HuH-7 (cell line): Measurements from ENCODE around the gene LCOR.

Source experiments
- DNase-seq: peaks from one replicate; pipeline ENCODE4 v3.0.0; 2011; ENCODE audit warnings: low spot score

LCOR gene

DNA sequence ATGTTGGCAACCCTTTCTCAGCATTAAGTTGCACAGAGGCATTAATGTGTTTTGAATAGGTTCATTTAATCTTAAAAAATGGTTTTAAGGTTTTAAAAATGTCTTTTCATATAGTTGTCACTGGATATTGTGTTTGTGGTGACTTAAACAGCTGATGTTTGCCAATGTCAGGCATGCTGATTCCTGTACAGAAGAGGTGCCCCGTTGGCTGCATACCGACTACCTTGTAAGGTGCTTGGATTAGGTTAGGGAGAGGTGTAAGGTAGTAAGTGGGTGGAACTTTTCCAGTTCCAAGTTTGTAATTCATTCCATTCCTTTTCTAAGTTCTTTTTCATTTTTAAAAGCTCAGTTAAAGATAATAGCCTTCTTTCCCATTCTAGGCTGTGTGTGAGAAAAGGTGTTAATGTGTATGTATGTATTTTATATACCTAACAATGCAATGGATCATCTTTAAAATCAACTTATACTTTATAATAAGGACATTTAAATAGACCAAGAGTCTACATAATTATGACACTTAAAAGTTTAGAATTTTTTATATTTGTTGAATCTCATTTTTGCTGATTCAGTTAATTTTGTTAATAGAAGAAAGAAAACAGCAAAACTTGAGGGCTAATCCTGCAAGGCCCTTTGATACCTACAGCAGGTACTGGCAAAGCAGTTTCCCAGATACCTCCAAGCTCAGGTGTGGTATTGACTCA lies 155.2 kb downstream of the LCOR start:
- DNase-seq: no peak

DNA sequence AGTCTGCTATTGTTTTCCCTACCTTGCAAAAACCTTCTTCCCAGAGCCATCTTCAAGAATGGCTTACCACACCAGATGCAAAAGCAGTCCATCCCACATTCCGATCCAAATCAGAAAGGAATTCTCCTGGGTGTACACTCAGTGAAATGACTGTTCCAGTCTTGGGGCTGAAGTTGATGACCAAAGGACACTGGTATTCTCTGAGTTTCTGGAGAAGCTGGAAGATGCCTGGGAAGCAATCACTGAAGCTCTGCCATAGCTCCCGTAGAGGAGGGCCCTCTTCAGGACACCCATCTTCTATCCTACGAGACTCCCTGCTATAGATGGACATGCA lies 155.7 kb downstream of the LCOR start:
- DNase-seq: no peak

DNA sequence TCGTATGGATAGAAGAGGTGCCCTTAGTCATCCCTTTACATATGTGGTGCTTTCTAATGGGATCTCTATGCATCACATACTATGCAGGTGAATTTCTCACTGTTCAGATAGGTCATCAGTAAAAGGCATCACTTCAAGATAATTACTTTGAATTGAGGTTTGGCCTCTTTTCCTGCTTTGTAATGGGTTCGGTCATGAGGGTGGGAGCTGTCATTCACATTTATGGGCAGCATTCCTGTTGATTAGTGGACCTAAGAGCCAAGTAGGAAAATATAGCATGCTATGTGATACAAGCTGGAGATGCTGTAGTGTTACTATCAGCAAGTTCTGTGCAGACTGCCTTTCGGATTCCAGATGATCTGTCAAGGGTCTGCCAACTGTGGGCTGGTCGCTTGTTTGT lies 156.3 kb downstream of the LCOR start:
- no peak for DNase-seq

DNA sequence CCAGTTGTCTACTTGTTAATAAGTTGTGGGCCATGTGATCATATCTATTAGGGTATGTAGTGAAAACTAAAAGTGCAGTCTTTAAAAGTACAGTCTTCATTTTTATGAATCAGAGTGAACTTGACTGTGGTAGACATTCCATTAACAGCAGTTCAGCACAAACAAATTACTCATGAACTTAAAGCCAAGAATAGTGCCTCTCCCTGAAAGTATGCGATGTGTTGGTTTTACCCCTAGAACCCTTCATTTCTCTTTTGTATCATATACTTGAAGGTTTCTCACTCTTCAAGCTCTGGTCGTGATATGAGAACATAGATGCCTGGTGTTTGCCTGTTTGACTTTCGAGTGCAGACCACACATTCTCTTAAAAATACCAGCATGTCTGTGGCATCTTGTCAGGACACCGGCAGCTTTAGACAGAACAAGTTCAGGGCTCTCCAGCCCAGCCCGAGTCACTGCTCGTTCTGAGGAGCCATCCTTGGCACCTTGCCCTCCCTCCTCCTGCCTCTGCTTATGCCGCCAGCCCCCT lies 159.3 kb downstream of the LCOR start:
- DNase-seq: no peak

DNA sequence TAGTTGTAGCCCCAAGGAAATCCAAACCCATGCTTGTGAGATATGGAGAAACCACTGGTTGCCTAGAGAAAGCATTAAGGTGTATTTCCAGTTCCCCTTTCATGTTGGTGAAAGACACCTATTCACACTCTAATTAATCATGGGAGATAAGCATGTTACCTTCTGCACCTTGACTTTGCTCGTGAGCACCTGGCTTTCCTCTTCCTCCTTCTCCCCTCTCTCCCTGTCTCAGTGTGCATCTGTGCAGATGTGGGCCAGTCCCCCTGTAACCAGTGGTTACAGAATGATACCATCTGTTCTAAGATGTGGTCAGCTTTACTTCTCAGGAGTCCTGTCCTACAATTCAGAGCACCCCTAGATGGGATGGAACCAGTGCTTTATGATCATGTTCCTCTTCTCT lies 160.6 kb downstream of the LCOR start:
- DNase-seq: no peak

DNA sequence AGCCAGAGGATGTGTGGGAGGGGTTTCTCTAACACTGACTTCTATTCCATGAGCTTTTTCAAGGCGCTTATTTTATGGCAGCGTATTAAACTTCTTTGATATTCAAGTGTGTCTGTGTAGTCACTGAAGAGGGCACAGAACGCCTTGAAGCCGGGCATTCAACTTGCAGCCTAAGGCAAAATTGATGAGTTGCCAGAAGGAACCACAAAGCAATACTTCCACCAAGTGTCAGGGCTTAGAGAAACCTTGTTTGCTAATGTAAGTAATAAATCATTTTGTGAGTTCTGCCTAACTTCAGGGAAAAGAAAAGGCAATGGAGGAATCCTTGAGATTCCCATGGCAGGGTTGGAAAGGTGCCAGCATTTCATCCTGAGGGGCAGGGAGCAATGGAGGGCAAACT lies 163.8 kb downstream of the LCOR start:
- DNase-seq: no peak

DNA sequence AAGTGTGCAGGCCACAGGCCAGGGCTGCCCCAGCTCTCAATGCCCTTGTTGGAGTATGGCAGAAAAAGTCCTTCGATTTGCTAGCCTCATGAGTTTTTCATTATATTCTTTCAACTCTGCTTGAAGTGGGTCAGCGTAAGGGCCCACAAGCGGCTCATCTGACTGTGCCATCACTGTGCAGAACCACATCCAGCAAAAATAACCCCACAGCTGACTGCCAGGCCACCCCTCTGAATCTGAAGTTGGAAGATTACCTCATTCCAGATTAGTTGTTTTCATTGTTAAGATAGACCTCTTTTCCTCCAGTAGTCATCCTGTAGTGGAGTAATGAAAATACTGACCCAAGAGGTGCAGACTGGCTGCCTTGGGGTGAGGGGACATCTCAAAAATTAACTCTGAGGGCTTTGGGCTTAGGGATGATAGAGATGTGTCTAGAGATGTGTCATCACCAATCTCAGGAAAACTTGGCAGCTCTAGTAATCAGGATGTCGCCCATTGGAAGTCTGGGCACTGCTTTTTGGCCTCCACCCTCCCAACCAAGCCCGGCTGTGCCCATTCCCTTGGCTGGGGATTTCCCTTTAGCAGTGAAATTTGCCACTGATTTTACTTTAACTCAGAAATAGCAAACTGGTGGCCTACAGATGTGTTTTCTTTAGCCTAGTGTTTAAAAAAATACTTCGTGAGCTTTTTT lies 164.3 kb downstream of the LCOR start:
- no peak for DNase-seq

DNA sequence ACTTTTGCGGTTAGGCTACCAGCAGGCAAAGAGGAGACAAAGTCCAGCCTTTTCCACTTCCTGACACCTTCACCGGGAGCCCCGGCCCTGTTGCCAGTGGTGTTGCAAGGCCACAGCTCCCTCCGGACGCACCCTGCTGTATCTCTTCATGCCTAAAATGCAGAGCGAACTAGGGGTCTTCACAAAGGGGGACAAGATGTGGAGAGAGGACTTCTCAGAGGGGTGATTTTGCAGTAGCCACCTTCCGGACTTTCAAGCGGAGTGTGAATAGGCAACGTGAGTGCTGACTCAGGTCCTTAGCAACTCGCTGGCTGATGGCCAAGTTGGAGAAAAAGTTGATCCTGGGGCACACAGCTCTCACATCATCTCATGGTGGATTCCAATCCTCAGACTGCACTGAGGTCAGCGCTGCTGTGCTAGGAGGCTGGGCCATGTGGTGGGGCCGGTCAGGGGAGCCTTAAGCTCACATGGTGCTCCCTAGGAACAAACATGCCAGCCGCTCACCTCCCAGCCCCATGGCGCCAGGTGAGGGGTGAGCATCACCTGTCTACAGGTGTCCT lies 166.3 kb downstream of the LCOR start:
- peak; percentile 55 for DNase-seq

DNA sequence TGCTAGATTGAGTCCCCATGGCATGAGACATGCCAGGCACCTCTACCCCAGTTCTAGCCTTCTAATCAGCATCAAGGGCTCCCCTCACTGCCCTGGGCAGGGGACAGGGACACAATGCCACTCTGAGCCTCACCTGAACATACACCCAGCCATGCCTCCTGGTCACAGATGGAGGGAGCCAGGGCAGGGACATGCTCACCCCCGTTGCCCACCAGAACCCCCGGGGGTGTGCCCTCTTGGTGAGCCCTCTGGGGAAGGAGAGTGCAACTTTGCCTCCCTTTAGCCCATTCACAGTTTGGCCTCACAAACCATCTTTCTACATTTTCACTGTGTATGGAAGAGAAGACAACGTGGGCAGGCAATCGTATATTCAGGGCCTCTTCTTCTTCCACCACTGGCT lies 167.2 kb downstream of the LCOR start:
- no peak for DNase-seq

DNA sequence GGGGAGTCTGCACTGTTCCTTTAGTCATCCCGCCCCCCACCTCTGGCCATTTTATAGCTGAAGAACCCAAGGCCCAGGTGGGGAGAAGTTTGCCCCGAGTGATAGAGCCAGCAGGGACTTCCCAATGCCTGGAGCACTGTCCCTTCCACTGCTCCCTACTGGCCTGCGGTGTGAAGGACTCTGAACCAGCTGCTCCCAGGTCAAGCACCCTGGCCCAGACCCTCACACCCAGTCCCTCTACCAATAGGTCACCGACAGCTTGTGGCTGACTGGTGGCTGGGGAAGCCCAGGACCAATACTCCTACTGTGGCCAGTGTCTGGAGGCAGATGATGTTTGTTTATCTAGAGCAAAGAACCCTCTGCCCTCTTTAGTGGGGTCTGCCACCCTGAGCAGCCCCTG lies 167.9 kb downstream of the LCOR start:
- no peak for DNase-seq

DNA sequence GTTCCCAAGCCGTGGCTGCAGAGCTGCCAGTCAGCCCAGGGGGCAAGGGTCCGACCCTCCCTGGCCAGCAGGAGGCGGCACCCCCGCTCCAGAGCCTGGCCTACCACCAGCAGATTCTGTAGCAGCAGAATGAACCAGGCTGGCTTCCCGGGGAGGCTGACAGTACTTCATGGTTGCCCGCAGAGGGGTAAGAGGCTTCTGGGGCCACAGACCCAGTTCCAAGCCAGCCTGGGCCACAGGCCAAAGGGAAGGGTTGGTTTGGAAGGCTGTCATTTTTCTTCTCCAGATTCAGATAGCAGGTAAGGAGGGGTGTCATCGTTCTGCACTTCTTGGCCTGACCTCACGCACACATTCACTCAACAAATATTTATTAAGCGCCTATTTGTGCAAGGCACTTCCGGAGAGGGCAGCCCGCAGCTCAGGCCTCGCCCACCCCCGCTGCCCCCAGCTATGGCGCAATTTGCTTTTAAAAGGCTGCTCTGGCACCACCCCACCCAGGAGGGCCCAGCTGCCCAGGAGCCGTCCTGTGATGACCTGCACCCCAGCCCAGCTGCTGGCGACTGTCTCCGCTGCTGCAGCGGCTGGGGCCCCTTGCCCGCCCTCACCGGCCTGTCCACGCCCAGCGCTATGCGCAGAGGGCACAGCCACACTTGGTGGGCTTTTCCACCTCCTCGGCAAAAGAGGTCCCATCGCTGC lies 168.5 kb downstream of the LCOR start:
- peak; percentile 49 for DNase-seq

DNA sequence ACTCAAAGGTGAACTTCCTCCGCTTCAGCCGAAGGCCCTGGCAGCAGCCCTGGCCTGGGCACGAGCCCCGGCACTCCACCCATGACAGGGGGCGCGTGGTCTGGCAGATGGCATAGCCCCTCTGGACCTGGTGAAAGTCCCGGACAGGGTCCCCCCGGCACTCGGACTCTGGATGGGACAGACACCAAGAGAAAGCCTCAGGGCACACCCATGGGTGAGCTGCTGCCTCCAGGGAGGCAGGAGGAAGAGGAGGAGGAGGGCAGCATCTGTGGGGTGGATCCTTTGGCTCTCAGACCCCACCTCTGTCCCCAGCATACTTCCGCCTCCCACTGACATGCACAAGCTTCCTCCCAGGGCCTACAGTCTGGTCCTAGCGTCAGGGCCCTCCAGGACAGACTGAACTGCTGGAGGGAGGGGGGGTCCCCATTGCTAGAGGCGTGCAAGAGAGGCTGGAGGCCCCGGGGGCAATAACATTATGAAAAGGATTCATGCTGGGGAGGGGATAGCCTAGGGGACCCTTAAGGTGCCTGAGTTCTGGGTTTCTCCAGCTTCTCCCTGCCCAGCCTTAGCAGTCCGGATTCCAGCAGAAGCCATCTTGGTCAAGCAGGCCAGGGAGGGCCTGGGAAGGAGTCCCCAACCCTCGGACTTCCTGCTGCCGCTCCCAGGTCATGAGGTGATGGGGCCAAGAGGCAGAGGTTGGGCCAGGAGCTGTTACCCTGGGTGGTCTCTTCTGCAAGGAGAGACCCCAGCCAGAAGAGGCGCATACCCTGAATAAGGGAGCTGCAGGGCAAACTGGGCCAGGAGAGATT lies 169.3 kb downstream of the LCOR start:
- no peak for DNase-seq

DNA sequence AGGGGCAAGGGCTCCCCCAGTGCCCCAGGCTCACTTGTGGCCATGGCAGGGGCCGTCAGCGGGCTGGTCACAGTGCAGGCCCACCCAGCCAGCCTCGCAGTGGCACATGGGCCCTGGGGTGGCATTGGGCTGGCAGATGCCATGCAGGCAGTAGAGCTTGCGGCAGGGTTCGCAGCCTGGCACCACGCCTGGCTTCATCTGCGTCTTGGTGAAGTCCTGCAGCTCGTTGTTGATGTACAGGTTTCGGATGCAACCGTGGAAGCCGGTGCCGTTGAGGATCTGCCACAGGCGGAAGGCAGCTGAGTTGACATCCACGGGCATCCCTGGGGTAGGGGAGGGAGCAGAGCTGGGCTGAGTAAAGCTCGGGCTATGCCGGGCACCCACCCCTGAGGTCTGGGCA lies 170.6 kb downstream of the LCOR start:
- DNase-seq: no peak

DNA sequence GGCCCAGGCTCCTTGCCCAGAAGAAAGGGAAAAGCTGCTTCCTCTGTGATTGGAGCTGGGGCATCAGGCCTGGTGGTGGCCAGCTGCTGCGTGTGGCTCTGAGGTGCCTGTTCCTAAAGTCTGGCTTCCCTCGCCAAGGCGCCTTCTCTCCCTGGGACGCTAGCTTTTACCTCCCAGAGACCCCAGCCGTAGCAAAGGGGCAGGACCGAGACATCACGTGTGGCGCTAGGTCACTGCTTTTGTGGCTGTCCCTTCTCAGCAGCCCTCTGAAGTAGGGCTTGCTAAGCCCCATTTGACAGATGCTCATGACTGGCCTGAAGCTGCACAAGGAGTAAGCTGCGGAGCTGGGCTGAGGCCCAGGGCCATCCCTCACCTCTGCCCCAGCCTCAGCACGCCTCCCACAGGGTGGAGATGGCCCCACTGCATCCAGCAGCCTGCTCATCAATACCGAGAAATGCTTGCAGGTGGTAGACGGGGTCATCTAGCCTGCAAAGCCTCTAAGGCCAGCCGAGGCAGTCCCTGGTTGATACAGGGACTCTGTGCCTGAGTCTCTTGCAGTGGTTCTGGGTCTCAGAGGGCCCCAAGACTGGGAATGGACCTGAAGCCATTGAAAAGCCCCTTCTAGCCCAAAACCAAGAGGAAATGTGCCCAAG lies 171.2 kb downstream of the LCOR start:
- DNase-seq: no peak

DNA sequence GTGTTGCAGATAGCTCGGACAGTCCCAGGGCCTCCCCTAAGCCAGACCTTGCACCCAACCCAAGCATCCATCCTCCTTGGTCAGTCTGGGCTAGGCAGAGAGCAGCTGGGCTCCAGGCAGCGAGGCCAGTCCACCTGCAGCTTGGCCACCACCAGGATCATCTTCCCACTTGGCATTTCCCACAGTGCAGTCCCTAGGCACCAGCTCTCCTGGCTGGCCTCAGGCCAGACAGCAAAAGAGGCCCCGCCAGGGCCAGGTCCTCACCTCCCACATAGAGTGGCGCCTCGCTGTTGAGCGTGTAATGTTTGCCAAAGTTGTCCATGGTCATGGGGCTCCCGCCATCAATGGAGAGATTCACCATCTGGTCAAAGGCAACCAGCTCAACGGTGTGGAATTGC lies 171.7 kb downstream of the LCOR start:
- no peak for DNase-seq

DNA sequence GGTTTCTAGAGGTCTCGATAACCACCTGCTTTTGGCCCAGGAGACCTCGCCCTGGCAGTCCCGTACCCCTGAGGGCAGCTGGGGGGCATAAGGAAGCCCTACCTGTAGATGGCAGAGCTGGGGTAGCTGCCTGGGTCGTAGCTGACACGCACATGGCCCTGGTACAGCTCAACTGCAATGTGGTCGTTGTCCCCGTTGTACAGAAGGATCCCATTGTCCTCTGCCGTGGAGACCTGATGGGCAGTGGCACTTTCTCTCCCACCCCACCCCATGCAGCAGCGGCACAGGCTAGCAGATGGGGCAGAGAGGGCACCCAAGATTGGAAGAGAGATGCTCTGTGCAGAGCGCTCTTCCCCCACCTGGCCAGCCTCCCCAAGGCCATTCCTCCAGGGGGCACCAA lies 172.5 kb downstream of the LCOR start:
- DNase-seq: no peak

DNA sequence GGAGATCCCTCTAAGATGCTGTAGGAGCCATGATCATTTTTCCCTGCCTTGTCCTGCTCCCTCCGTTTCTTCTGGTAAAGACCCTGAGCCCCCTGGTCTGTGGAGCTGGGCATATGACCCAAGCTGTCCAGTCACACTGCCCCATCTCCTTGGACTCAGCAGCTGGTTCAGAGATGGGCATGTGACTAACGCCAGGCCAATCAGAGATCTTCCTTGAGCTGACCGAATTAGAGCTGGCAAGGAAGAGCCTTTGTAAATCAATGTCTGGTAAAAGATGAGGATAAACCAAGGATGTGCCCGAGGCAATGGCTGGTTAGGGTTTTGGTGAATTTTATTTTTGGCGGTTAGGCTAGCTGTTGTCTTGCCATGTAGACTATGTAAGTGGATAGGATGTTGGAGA lies 173.3 kb downstream of the LCOR start:
- DNase-seq: no peak

DNA sequence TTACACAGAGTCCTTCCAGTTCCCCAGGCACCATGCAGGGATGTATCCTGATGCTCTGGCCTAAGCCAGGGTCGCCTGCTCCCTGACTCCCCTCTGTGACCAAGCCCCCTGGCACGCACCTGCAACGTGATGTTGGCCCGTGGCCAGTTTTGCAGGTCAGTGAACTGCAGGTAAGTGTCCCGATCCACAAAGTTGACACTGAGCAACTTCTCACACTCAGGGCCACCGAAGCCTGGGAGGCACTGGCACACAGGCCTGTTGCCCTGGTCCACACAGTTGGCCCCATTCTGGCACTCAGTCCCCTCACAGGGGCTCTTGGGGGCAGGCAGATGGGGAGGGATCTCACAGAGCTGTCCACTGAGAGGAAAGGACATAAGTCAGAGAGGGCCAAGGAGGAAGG lies 174.3 kb downstream of the LCOR start:
- DNase-seq: no peak

DNA sequence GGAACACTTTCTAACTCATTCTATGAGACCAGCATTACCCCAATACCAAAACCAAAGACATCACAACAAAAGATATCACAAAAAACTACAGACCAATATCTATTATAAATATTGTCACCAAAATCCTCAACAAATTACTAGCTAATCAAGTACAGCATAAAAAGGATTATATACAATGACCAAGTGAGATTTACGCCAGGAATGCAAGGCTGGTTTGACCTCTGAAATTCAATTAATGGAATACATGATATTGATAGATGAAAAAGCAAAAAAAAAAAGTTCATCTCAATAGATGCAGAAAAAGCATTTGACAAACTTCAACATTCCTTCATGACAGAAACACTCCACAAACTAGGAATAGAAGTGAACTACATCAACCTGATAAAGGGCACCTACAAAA lies 175.3 kb downstream of the LCOR start:
- no peak for DNase-seq

DNA sequence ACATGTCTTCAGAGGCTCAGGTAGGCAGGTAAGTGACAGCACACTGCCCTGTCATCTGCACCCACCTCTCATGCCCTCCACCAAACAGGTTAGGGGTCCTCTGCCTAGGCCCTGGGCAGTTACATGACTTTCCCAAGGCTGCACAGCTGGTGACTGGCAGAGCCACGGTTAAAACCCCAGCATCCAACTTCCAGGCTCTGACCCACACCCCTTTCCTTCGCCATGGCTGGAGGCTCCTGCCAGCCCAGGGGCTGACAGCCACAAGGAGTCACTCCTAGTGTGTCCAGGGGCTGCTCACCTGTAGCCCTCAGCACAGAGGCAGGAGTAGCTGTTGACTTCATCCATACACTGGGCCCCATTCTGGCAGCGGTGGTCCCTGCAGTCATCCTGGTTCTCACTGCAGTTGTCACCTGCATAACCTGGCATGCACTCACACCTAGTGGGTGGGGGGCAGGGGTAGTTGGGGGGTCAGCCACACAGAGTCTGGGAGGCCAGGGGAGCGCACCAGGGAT lies 178.7 kb downstream of the LCOR start:
- DNase-seq: no peak

DNA sequence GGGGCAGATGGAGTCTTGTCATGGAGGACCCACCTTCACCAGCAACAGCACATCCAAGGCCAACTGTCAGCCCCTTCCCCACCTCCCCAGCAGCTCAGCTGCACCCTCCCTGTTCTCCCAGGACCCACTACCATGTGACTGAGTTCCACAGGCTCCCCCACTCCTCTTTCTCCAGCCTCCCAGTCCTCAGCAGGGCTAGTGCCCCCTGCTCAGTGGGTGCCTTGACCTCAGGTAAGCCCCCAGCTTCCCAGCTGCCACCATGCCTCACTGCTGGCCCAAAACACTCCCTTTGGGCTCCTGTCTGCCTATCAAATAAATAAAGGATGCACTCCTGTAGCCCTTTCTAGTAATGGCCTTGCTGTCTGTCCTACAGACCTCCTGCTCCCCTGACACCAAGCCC lies 179.3 kb downstream of the LCOR start:
- DNase-seq: no peak
